Urothelium cell line (cell line): ENCODE results near the gene EEF1AKMT1.
"Not testable (repeated sequence)": the region's sequence is repeated elsewhere in the genome, so short reads cannot be mapped to it uniquely, and the experiment has no call there.

Source experiments
- DNase-seq: peaks from one replicate; pipeline ENCODE4 v3.0.0; 2011; ENCODE audit warnings: low spot score, mixed read lengths
- FAIRE-seq: peaks from 2 replicates; lab custom pipeline; 2011; peaks lifted over from hg19 to GRCh38; lab: Jason Lieb, UNC

EEF1AKMT1 gene

GRCh38 chr13:20779405-20779804 is 5.6 kb upstream of the EEF1AKMT1 start:
- DNase-seq, result no peak
- no peak for FAIRE-seq

DNA sequence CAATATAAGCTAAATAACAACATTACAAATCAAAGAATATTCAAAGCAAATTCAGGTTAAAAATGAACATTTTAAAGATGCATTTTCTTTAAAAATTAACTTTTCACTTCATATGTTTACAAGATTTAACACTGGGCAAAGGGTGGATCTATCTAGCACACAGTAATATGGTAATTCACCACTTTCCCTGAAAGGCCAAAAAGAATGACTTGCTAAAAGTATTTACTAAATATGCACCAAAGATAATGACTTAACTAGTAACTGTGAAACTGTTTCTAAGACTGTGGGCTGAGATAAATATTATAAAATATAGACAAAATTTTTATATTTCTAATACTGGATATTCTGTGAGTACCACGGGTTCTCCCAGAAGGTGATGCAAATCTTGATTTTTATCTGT is 4.5 kb upstream of the EEF1AKMT1 start:
- DNase-seq (no peak), FAIRE-seq (no peak)

DNA sequence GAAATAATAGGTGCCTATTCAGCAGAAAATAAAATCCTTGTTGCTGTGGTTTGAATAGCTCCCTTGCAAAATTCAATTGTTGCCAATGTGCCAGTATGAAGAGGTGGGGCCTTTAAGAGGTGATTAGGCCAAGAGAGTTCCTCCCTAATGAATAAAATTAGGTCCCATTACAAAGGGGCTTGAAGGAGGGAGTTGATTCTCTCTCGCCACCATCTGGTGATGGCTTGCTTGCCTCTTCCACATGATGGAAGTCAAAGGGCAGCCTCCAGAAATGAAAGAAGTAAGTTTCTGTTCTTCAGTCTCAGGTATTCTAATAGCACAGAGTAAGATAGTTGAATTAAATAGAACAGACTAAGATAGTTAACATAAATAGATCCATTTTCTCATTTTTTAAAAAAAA is 3.0 kb upstream of the EEF1AKMT1 start:
- no peak for FAIRE-seq
- no peak for DNase-seq

GRCh38 chr13:20775961-20776360 is 2.2 kb upstream of the EEF1AKMT1 start:
- FAIRE-seq (no peak), DNase-seq (no peak)

GRCh38 chr13:20774746-20775145 is 985 bp upstream of the EEF1AKMT1 start:
- DNase-seq, result no peak
- FAIRE-seq, result no peak

DNA sequence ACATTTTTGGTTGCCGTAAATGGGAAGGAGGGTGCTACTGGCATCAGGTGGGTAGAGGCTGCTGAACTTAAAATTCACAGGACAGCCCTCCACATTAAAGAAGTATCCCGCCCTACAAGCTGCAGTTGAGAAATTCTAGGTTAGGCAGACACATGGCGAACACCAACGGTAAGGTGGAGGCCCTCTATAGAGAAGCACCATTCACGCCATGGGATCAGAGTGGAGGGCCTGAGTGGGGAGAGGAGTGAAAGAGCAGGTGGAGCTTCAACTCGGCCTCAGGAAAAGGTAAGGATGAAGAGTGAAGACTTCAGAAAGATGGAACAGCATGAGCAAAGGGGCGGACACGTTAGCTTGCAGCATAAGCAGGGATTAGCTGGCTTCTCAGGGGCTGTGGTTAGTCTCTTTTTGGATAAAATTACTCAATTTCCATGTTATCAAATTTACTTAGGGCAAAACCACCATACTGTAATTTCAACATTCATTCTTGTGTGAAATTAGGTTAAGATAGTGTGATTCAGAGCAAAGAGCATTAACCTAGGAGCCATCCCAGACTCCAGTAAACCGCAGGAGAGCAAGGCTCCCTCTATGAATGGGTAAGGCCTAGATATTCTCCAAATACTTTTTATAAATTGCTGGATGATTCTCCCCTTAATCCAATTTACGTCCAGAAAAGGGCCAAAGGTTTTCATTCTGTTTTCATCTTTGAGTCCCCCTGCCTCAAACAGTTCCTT is 1.2 kb downstream of the EEF1AKMT1 start:
- no peak for DNase-seq
- FAIRE-seq, result no peak

DNA sequence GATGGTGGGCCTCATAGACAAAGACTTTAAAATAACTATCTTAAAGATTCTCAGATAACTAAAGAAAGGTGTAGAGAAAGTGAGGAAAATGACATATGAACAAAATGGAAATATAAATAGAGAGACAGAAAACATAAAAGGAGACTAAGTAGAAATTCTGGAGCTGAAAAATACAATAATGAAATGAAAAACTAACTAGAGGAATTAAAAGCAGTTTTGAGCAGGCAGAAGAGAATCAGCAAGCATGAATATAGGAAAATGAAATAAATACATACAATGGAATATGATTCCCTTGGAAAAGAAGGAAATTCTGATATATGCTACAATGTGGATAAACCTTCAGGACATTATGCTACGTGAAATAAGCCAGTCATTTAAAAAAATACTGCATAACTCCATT is 3.9 kb downstream of the EEF1AKMT1 start:
- FAIRE-seq (no peak), DNase-seq (no peak)

- FAIRE-seq, result no peak
These were observed 4.7 kb downstream of the EEF1AKMT1 start for GRCh38 chr13:20769091-20769490.

GRCh38 chr13:20767309-20767943 is 6.3 kb downstream of the EEF1AKMT1 start:
- FAIRE-seq (no peak), DNase-seq (no peak)

More at GRCh38 chr13:20769091-20769490, 4.7 kb downstream of the EEF1AKMT1 start:
- no peak for DNase-seq

DNA sequence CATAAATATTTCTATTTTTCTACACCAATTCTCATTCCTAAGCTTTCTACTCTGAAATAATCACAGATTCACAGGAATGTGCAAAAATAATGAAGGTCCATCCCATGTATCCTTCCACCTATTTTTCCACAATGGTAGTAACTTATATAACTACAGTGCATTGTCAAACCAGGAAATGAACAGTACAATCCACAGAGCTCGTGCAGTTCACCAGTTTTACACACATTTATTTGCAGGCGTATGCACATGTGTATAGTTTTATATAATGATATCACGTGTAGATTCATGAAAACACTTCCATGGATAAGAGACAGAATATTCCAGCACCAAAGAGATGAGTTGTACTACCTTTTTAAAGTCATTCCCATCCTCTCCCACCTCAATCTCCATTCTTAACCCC is 12.9 kb downstream of the EEF1AKMT1 start:
- no peak for FAIRE-seq
- DNase-seq, result no peak

GRCh38 chr13:20754009-20754408 is 19.8 kb downstream of the EEF1AKMT1 start:
- DNase-seq (no peak), FAIRE-seq (no peak)

DNA sequence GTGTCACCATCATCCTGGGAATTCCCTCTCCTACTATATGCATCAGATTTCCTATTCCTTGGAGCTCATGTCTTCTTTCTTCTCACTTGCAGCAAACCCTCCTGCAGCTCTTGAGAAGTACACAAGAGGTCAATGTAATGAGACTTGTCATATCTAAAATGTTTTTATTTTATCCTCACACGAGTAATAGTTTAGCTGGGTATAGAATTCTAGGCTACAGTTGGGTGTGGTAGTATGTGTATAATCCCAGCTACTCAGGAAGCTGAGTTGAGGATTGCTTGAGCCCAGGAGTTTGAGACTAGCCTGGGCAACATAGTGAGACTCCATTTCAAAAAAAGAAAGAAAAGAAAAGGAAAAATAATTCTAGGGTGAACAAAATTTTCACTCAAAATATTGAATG is 24.4 kb downstream of the EEF1AKMT1 start:
- DNase-seq (no peak), FAIRE-seq (no peak)

GRCh38 chr13:20743830-20744404 is 29.8 kb downstream of the EEF1AKMT1 start:
- FAIRE-seq, DNase-seq: not testable (repeated sequence)

DNA sequence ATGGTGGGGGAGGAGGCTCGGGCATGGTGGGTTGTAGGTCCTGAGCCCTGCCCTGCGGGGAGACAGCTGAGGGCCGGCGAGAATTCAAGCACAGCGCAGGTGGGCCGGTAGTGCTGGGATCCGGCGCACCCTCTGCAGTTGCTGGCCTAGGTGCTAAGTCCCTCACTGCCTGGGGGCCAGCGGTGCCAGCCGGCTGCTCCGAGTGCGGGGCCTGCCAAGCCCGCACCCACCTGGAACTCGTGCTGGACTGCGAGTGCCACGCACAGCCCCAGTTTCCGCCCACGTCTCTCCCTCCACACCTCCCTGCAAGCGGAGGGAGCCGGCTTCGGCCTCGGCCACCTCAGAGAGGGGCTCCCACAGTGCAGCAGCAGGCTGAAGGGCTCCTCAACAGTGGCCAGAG is 33.7 kb downstream of the EEF1AKMT1 start:
- DNase-seq (no peak), FAIRE-seq (no peak)

- DNase-seq, result no peak
- FAIRE-seq, result no peak
These were observed 35.1 kb downstream of the EEF1AKMT1 start for GRCh38 chr13:20738616-20739015.

DNA sequence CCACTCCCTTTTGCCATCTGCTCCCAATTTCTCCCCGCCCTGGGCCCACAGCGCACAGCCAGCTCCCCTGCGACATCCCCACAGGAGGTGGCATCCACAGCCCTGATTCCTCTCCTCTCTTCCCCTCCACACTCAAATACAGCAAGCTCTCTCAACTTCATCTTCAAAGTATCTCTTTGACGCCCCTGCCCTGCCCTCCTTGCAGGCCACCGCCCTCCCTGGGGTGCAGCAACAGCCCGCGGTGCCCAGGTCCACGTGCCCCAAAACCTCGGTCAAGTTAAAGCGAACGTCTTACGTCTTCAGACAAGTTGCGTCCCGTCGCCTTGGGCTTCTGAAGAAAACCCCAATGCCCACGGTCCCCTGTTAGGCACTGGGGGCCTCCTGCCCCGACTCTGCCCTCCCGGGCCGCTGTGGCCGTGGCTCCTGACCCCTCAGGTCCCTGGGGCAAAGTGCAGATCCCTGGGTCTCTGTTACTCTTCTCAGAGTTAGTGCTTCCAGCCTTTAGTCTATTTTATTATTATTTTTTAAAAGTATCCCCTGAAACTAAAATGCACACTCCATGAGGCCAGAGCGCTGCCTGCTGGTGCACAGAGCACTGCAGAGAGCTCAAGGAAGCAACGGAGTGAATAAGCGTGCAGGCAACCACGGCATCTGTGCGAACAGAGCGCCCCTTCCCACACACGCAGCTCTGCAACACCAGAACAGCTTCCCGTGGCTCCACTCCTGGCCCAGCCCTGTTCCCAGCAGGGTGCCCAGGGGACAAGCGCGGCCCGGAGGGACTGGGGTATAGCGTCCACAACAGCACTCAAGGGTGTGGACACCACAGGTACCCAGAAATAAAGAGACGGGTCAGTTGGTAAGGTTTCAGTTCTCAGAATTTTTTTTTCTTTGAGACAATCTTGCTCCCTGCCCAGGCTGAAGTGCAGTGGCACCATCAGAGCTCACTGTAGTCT is 43.9 kb downstream of the EEF1AKMT1 start:
- DNase-seq (no peak), FAIRE-seq (no peak)

GRCh38 chr13:20728579-20729311 is 45.0 kb downstream of the EEF1AKMT1 start:
- DNase-seq (no peak), FAIRE-seq (no peak)

GRCh38 chr13:20727856-20728255 is 45.9 kb downstream of the EEF1AKMT1 start:
- DNase-seq, result no peak
- FAIRE-seq, result no peak

DNA sequence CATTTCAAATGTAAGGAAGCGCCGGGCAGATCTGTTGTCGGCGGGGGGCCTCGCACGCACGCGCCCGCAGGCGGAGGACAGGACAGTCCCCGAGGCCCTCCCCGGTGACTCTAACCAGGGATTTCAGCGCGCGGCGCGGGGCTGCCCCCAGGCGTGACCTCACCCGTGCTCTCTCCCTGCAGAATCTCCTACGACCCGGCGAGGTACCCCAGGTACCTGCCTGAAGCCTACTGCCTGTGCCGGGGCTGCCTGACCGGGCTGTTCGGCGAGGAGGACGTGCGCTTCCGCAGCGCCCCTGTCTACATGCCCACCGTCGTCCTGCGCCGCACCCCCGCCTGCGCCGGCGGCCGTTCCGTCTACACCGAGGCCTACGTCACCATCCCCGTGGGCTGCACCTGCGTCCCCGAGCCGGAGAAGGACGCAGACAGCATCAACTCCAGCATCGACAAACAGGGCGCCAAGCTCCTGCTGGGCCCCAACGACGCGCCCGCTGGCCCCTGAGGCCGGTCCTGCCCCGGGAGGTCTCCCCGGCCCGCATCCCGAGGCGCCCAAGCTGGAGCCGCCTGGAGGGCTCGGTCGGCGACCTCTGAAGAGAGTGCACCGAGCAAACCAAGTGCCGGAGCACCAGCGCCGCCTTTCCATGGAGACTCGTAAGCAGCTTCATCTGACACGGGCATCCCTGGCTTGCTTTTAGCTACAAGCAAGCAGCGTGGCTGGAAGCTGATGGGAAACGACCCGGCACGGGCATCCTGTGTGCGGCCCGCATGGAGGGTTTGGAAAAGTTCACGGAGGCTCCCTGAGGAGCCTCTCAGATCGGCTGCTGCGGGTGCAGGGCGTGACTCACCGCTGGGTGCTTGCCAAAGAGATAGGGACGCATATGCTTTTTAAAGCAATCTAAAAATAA is 52.1 kb downstream of the EEF1AKMT1 start:
- FAIRE-seq (no peak), DNase-seq (no peak)
